Brain microvascular endothelial cell (primary cell): ENCODE data around the gene CDA.

Source experiments
- DNase-seq: peaks from one replicate; pipeline ENCODE4 v3.0.0-alpha.2; 2020
- H3K27ac ChIP-seq: fragments of 250-450 bp; sonication (Bioruptor Pico); 2 replicates; pipeline ENCODE4 v1.5.1; 2020; ENCODE audit warnings: mild to moderate bottlenecking, moderate library complexity
- H3K27me3 ChIP-seq: fragments of 250-450 bp; sonication (Bioruptor Pico); replicated peaks from 2 replicates; pipeline ENCODE4 v1.5.1; 2020; ENCODE audit warnings: mild to moderate bottlenecking
- H3K36me3 ChIP-seq: fragments of 250-450 bp; sonication (Bioruptor Pico); replicated peaks from 2 replicates; pipeline ENCODE4 v1.5.1; 2020; ENCODE audit warnings: mild to moderate bottlenecking
- H3K4me3 ChIP-seq: 2 replicates; pipeline ENCODE4 v1.5.1; 2011; ENCODE audit warnings: low read depth, mild to moderate bottlenecking, control low read depth, low read length, moderate library complexity
- in situ Hi-C: cut with HindIII; loops from 2 replicates; pipeline ENCODE4 v1.10.0; 2017; ENCODE audit warnings: low sequenced_read_pairs, low pct_ligation_motif_present
- TF ChIP-seq, protein P1 (sequence below): IDR thresholded peaks from 2 replicates; pipeline ENCODE4 v1.5.1; 2011; ENCODE audit warnings: low read depth, mild to moderate bottlenecking, moderate library complexity, low read length, control low read depth, inconsistent platforms; ENCODE audit errors: missing control alignments

Gene CDA

DNA sequence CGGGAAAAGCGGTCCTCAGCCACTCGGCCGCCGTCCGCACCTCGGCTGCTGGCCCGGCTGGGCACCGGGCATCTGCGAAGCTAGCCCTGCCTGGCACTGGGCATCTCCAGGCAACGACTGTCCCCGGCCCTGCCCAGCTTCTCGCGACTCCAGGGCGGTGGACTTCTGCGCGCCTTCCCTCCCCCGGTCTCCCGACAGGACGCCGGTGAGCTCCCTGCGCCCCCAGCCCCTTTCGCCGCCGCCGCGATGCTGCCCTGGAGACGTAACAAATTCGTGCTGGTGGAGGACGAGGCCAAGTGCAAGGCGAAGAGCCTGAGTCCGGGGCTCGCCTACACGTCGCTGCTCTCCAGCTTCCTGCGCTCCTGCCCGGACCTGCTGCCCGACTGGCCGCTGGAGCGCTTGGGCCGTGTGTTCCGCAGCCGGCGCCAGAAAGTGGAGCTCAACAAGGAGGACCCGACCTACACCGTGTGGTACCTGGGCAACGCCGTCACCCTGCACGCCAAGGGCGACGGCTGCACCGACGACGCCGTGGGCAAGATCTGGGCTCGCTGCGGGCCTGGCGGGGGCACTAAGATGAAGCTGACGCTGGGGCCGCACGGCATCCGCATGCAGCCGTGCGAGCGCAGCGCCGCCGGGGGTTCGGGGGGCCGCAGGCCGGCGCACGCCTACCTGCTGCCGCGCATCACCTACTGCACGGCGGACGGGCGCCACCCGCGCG, 36.0 kb upstream of the CDA start:
- peaks cover 55% of the 10 kb centered on the region for H3K27me3 ChIP-seq

DNA sequence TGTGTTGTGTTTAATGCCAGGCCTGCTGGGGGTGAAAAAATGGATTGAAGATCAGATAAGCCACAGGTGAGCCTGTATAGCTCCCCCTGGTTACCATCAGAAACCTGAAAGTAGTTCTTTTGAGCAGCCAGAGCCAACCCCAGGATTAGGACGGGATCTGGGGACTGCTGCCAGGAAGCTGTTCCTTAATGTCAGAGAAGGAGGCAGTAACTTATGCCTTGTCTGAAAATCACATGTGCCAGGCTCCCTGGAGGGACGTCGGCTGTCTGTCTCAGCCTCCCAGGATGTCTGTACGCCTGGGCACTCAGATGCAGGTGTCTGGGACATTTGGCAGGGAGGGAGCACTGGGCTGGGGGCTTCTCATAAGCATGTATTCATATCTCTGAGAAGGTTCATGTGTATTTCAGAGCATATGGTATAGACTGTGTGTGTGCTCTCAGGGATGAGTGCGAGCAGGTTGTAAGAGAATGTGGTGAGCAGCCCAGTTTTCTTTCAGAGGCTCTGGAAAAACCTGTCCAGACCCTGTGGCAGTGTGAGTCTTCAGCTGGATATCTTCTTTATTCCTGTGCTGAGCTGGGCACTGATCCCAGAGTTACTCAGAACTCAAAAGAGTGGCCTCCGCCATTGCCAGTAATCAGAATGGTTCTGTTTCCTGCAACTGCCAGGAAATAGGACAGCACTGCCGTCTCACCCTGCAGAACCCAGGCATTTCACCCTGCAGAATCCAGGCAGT, 33.7 kb upstream of the CDA start:
- in situ Hi-C loops: no loop called here
- Histone ChIP-seq H3K27me3 (peaks cover 55% of the 10 kb centered on the region), H3K27ac (no peak overlapping the region), H3K4me3 (no peak overlapping the region), H3K36me3 (no peaks in the 10 kb centered on the region)
- DNase-seq: no peak
- TF ChIP-seq, protein P1, sequence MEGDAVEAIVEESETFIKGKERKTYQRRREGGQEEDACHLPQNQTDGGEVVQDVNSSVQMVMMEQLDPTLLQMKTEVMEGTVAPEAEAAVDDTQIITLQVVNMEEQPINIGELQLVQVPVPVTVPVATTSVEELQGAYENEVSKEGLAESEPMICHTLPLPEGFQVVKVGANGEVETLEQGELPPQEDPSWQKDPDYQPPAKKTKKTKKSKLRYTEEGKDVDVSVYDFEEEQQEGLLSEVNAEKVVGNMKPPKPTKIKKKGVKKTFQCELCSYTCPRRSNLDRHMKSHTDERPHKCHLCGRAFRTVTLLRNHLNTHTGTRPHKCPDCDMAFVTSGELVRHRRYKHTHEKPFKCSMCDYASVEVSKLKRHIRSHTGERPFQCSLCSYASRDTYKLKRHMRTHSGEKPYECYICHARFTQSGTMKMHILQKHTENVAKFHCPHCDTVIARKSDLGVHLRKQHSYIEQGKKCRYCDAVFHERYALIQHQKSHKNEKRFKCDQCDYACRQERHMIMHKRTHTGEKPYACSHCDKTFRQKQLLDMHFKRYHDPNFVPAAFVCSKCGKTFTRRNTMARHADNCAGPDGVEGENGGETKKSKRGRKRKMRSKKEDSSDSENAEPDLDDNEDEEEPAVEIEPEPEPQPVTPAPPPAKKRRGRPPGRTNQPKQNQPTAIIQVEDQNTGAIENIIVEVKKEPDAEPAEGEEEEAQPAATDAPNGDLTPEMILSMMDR: no peak

More for the DNA sequence above, 36.0 kb upstream of the CDA start:
- in situ Hi-C loops: no loop called here
- Histone ChIP-seq H3K36me3 (no peaks in the 10 kb centered on the region), H3K27ac (no peak overlapping the region), H3K4me3 (peak overlapping the region; percentile 37)
- TF ChIP-seq, protein P1: no peak
- no peak for DNase-seq

DNA sequence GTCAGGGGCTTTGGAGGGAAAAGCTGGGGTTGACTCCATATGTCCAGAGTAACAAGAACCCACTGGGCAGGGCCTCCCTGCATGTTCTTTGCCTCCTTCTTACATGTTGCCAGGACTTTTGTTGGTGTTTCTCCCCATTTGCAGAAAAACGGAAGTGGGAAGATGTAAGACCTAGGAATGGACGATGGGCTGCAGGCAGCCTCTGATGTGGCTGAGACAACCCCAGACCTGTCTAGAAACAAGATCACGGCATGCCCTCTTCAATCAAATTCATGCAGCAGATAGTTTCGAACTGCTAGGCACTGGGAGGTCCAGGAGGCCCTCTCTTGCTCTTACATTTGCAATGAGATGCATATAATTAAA, 33.2 kb upstream of the CDA start:
- TF ChIP-seq, protein P1: no peak
- peaks cover 55% of the 10 kb centered on the region for H3K27me3 ChIP-seq
- no peak overlapping the region for H3K27ac ChIP-seq
- H3K4me3 ChIP-seq: no peak overlapping the region
- in situ Hi-C loops: no loop called here
- DNase-seq: no peak
- no peaks in the 10 kb centered on the region for H3K36me3 ChIP-seq

DNA sequence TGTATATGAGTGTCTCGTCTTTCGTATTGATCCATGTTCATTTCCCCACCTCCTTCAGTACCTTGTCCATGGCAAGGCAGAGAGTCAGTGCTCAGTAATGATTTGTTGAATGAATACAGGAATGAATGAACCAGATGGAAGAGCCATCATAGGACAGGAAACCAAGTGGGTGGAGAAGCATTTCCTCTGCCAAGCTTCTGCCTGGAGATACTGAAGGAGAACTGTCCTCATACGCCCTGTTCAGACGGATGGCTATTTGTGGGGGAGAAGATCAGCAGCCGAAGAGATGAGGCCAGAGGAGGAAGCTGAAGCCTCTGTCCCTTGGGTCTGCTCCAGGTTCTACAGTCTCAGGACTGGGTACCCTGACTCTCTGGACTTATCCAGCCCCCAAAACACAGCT, 30.7 kb upstream of the CDA start:
- no peak overlapping the region for H3K4me3 ChIP-seq
- peaks cover 37% of the 10 kb centered on the region for H3K27me3 ChIP-seq
- no peak for DNase-seq
- no peak overlapping the region for H3K27ac ChIP-seq
- H3K36me3 ChIP-seq: no peaks in the 10 kb centered on the region
- in situ Hi-C loops: no loop called here
- TF ChIP-seq, protein P1: no peak

DNA sequence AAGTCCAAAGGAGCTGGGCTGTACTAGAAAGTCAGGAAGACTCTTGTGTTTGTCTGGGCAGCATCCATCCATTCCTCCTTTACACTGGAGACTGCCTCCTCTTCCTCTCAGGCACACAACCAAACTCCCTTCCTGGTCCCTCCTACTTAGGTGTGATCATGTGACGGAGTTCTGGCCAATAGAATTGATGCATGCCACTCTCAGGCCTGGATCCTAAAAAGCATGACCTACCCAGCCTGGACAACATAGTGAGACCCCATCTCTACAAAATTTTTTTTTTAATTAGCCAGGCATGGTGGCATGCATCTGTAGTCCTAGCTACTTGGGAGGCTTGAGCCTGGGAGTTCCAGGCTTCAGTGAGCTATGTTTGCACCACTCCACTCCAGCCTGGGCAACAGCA, 27.9 kb upstream of the CDA start:
- H3K27me3 ChIP-seq: peaks cover 12% of the 10 kb centered on the region
- TF ChIP-seq, protein P1: no peak
- in situ Hi-C loops: no loop called here

DNA sequence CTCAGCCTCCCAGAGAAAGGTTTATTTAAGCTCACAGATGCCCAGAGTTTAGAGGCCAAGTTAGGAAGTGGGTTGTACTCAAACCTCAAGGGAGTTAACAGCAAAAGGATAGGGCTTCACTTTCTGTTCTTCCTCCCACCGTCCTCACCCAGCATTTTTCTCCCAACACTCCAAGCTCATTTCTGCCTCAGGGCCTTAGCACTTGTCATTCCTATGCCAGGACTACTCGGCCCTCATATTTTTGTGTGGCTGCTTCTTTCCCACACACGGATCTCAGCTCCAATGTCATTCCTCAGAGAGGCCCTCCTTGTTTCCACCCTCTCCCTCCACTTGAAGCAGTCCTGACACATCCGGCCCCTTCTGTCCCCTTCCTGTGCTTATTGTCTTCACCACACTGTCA, 23.7 kb upstream of the CDA start:
- DNase-seq: no peak
- Histone ChIP-seq H3K4me3 (no peak overlapping the region), H3K36me3 (no peaks in the 10 kb centered on the region), H3K27me3 (peaks cover 3% of the 10 kb centered on the region), H3K27ac (no peak overlapping the region)
- in situ Hi-C loops: no loop called here
- TF ChIP-seq, protein P1: no peak

More for the DNA sequence above, 27.9 kb upstream of the CDA start:
- H3K27ac ChIP-seq: no peak overlapping the region
- DNase-seq: no peak
- no peaks in the 10 kb centered on the region for H3K36me3 ChIP-seq
- no peak overlapping the region for H3K4me3 ChIP-seq
